Frontal cortex (tissue), 4 donors: ENCODE results near the gene BEND7. TPM values are rescaled to one million over a fixed set of nuclear protein-coding genes. Genes with fewer than 3 reads are reported as not detected.

ENCODE experiments used
- DNase-seq, 2 donors: peaks; one replicate each; pipeline ENCODE4 v3.0.0; 2012; ENCODE audit warnings: low spot score in 2 of 2
- FAIRE-seq: peaks from 2 replicates; lab custom pipeline; 2012; peaks lifted over from hg19 to GRCh38; lab: Jason Lieb, UNC
- total RNA-seq: library from RNA; depleted of rRNA; stranded (reverse); fragments of >200 nt; gene quantifications from one replicate; pipeline ENCODE4 v1.2.3, GENCODE V29; 2014
- donor health status: control.
- donor health status: control.
- donor health status: control.

Gene BEND7
- total RNA-seq, 1 donor from 2014 or later, result 9.8 TPM

DNA sequence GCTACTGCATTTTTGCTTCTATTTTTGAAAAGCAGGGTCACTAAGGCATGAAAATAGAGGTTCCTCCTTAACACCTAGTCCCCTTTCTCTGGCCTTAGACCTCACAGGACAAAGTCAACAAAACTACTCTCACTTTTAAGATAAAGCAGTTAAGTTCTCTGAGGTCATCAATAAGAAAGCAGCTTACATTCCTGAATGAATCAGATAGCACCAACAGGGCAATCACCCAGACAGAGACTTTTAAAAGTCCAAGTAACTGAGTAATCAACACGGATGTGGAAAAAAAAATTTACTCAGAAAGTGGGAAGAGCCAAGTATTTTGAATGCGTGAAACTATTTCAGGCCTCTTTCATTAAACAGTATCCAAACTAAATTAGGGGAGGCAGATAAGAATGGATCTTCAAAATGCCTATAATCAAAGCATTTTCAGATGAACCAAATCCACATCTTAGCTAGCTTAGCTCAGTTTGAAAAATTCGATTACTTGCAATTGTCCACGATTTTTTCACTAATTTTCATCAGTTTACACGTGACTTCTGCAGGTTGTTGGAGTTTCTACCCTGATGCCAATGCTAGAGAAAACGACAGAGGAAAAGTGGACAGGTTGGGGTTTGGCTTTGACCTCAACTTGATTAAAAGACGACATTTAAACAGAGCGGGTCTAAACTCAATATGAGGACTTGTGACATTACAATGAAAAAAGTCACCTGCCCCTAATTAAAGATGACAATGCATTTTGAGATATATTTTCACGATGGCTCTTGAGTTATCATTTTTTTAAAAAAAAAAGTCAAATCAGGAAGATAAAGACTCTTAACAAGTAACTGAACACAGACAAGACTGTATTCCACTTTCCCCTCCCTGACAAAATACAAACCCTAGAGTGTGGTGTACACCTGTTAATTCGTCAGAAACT is 1.6 kb downstream of the BEND7 start:
- no peak for DNase-seq
- no peak for FAIRE-seq

- no peak for FAIRE-seq
- no peak for DNase-seq
Observed at GRCh38 chr10:13525663-13526062, 3.2 kb downstream of the BEND7 start.

GRCh38 chr10:13521026-13521425 is 7.8 kb downstream of the BEND7 start:
- DNase-seq, result no peak
- FAIRE-seq, result no peak

- FAIRE-seq (no peak), DNase-seq (no peak)
Observed at GRCh38 chr10:13520194-13520593, 8.6 kb downstream of the BEND7 start.

DNA sequence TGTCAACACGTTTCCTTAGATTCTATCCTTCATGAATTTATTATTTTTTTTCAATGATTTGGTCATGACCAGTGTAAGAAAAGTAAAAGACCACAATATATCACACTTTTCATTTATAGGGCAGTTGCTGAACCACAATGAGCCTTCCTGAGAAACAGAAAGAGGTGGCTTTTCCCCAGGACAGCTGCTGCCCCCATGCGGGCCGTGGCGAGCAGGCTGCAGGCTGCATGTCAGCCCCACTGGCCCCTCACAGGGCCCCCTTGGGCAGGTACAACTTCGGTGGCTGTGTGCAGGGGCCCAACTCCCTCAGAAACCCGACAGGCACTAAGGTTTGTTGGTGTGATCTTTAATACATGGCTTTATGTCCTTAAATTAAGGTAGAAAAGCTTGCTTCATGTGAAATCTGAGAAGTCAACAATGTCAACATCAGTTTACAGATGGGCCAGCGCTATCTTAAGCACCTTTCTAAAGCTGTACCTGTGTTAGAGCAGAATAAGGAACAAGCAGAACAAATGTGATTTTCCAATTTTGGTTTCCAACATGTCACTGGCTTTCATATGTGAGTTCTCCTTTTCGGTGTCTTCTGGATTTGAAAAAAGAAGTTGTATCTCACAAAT is 10.6 kb downstream of the BEND7 start:
- FAIRE-seq (no peak), DNase-seq (peak in 1 of 2 donors; percentile 22)

- FAIRE-seq, result no peak
Observed at GRCh38 chr10:13517675-13518074, 11.1 kb downstream of the BEND7 start.

GRCh38 chr10:13516176-13516575 is 12.6 kb downstream of the BEND7 start:
- no peak for DNase-seq
- FAIRE-seq, result no peak

More at GRCh38 chr10:13517675-13518074, 11.1 kb downstream of the BEND7 start:
- DNase-seq, result no peak

DNA sequence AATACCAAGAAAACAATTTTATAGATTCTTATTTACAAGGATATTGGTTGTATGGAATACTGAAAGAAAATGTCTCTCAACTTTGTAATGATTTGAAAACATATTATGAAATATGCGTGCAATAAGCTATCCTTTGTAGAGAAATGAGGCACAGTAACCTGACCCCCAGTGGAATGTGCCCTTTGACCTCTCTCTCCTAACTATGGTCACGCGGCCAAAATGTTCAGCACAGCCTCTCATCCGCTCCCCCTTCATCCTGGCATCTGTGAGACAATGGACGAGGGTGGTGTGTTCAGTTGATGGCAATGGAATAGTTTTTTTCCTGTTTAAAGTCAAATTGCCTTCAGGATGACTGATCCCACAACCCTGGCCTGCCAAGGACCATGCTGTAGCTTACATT is 13.3 kb downstream of the BEND7 start:
- FAIRE-seq, result no peak
- no peak for DNase-seq

DNA sequence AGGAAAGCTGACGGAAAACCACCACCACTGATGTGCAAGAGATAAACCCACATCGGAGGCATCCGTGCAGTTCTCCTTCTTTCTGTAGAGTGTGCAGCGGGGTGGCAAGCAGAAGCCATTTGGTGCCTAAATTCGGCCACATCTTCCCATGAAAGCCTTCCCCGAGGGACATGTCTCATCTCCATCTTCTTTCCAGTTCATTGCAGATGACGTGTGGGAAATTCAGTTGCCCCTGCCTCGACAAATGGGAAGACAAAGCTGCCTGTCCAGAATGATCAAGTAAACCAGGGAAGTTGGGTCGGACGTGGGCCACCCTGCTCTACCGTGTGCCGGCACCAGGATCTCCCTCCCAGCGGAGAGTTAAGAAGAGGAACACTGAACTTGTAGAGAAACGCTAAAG is 14.5 kb downstream of the BEND7 start:
- FAIRE-seq (no peak), DNase-seq (no peak)

- no peak for DNase-seq
- no peak for FAIRE-seq
Observed at GRCh38 chr10:13512564-13512963, 16.2 kb downstream of the BEND7 start.

DNA sequence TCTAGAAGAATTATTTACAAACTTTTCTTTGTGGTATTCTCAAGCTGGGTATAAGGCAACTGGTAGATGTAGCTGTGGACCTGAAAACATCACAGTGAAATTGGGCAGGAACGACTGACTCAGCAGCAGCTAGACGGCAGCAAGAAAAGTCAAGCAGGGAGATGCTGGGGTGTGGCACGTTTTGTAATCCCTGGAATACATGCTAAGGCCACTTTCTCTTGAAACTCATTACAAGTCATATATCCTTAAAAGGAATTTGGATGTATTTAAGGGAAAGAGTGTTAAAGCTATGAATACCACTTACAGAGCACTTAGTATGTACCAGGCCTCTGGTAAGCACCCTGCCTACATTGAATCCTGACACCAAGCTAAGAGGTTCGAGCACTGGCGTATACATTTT is 17.4 kb downstream of the BEND7 start:
- FAIRE-seq, result no peak
- no peak for DNase-seq

GRCh38 chr10:13505052-13505680 is 23.6 kb downstream of the BEND7 start:
- DNase-seq (no peak), FAIRE-seq (no peak)

DNA sequence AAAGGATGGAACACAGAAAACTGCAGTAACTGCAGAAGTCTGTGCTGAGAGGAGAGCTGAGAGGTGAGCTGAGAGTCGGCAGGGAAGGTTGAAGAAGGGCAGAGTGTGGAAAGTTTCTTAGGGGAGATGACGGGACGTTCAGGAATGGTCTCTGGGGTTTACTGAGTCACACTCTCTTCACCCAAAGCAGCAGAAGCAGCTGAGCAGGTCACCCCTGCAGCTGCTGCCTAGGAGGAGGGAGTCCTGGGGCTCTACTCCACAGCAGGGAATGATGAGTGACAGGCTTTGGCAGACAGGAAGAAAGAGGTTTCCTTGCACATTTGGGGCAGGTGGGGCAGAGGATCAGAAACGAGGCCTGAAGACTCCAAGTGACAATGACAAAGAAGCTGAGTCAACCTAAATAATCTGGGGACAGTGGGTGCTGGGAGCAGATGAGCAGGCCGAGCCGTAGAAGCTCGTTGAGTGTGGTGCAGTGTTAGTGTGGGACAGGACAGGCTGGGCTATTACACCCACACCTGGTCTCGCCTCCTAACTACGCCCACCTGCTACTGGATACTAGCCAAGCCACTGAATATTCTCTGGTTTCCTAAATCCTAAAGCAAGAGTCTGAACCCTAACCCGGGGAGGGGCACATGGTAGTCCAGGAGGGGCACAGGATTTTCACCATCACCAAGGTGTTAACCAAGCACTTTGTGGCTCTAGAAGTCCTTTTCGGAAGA is 24.9 kb downstream of the BEND7 start:
- FAIRE-seq (no peak), DNase-seq (no peak)

GRCh38 chr10:13502380-13502779 is 26.4 kb downstream of the BEND7 start:
- FAIRE-seq (no peak), DNase-seq (no peak)

GRCh38 chr10:13500201-13500600 is 28.6 kb downstream of the BEND7 start:
- DNase-seq, result no peak

DNA sequence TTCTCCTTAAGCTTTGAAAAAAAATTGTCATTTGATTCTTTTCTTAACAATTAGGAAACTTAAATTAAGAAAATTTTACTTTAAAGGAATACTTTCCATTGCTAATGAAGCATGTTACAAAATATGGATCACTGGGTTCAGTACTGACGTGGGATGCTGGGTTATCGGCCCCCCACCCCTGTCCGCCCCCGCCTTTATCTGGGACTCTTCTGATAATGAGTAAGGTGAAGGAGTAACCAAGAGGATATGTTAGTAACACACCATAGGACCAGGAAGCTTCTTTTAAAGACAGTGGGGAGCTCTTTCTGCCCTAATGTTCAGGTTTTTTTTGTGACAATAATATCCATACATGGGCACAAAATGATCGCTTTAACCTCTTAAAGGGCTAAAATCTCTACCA is 29.7 kb downstream of the BEND7 start:
- no peak for FAIRE-seq

More at GRCh38 chr10:13500201-13500600, 28.6 kb downstream of the BEND7 start:
- no peak for FAIRE-seq

GRCh38 chr10:13496931-13497330 is 31.9 kb downstream of the BEND7 start:
- no peak for DNase-seq
- no peak for FAIRE-seq

More for the DNA sequence above, 29.7 kb downstream of the BEND7 start:
- no peak for DNase-seq

- FAIRE-seq (no peak), DNase-seq (no peak)
Observed at GRCh38 chr10:13496164-13496563, 32.6 kb downstream of the BEND7 start.

DNA sequence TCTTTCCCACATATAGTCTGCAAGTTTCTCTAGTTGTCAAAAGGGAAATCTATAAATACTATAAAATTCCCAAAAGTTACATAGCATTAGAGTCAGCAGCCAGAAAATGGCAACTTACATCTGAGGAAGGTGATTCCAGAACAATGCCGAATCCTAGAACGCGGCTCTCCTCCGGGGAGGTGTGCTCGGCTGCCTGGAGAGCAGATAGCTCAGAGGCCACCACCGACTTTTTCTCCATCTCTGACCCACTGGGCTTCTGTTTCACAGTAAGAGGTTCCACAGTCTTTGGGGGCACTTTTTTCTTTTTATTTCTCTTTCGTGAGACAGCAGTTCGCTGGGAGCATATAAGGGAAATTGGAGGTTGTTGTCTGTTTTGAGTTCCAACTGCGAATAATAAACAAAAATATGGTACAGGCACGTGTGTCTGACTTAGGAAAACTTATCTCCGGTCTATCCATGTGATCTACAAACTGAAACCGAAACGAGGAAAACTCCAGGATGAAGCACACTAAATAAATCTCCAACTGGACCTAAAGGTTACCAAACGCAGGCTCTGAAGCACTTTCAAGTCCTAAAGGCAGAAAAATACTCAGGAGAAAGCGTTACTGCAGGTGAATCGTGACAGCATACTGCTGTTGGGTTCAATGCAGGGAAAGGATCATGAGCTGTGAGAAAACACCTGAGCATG is 36.2 kb downstream of the BEND7 start:
- FAIRE-seq (no peak), DNase-seq (no peak)
